RWPE1 (cell line): ENCODE data around the gene GAD1.

Experiments
- CTCF ChIA-PET: fragments of 350-600 bp; sonication (Branson Sonifier 250); formaldehyde crosslinking; extraction: SDS; loops from one replicate; lab custom pipeline; 2021; lab: Yijun Ruan, JAX
- POLR2A ChIA-PET: fragments of 400-600 bp; formaldehyde crosslinking; extraction: SDS; loops from one replicate; lab custom pipeline; 2020; ENCODE audit warnings: antibody characterized with exemption; ENCODE audit not compliant: low non-redundant PET; lab: Yijun Ruan, JAX
- DNase-seq: peaks from one replicate; pipeline ENCODE4 v3.0.0; 2012; ENCODE audit warnings: low spot score
- H3K27ac ChIP-seq: fragments of 450-650 bp; 2 replicates; pipeline ENCODE4 v1.5.1; 2017
- TF ChIP-seq, protein P1 (sequence below): fragments of 450-650 bp; conservative IDR thresholded peaks from 2 replicates; pipeline ENCODE4 v1.5.1; 2017; ENCODE audit warnings: low read depth, mild to moderate bottlenecking

Gene GAD1

DNA sequence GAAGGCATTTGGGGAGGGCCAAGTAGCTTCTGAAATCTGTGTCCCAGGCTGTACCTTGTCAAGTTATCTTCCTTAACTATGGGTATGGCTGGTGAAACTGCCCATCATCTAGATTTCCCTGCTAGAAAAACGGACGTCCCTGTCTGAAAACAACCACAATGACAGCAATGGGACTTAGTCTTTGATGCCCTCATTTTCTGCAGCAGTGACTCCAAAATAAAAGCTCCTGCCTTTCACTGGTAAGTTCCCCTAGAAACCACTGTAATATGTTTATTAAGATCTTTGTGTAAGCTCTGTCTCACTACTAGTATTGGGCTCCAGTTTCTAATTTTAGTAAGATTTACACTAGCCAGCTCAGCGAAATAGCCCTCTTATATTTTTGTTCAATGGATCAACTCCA, 65.2 kb downstream of the GAD1 start:
- ChIA-PET CTCF (interaction anchor here (0.6 to 1.7 kb wide), 4 partner anchors 9 to 1822 kb away, joined by 3 to 7 read pairs (median 3); partner anchors contain the start of gene GAD1), POLR2A (no interaction called here)
- H3K27ac ChIP-seq: no peak overlapping the region
- no peak for DNase-seq
- TF ChIP-seq, protein P1, sequence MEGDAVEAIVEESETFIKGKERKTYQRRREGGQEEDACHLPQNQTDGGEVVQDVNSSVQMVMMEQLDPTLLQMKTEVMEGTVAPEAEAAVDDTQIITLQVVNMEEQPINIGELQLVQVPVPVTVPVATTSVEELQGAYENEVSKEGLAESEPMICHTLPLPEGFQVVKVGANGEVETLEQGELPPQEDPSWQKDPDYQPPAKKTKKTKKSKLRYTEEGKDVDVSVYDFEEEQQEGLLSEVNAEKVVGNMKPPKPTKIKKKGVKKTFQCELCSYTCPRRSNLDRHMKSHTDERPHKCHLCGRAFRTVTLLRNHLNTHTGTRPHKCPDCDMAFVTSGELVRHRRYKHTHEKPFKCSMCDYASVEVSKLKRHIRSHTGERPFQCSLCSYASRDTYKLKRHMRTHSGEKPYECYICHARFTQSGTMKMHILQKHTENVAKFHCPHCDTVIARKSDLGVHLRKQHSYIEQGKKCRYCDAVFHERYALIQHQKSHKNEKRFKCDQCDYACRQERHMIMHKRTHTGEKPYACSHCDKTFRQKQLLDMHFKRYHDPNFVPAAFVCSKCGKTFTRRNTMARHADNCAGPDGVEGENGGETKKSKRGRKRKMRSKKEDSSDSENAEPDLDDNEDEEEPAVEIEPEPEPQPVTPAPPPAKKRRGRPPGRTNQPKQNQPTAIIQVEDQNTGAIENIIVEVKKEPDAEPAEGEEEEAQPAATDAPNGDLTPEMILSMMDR: no peak

DNA sequence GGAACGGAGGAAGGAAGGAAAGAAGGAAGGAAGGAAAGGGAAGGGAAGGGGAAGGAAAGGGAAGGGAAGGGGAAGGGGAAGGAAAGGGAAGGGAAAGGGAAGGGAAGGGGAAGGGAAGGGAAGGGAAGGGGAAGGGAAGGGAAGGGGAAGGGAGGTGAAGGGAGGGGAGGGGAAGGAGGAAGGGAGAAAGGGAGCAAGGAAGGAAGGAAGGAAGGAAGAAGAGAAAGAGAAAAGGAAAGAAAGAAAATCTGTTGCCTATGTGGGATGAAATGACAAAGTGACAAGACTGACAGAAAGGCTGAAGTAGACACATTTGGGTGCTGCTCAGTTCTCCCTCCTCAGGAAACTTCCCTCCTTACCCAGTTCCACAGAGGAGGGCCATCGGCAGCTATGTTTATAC, 66.1 kb downstream of the GAD1 start:
- TF ChIP-seq, protein P1: no peak
- POLR2A ChIA-PET: no interaction called here
- no peak overlapping the region for H3K27ac ChIP-seq
- CTCF ChIA-PET: no interaction called here
- no peak for DNase-seq

DNA sequence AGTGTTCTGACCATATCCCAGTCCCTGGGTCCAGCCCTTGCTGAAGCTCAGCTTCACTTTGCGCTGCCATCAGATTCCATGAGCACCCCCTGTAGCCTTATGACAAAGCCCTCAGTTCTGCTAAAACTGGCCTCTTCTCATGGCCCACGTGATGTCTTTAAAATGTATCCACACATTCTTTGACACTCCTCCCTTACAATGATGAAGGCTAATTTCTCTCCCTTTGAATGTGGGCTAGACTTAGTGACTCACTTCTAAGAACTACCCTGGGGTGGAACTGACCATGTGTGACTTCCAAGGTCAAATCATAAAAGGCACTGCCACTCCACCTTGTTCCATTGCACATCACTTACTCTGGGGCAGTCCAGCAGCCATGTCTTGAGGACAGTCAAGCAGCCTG, 67.0 kb downstream of the GAD1 start:
- ChIA-PET CTCF (no interaction called here), POLR2A (no interaction called here)
- TF ChIP-seq, protein P1: no peak
- no peak for DNase-seq
- no peak overlapping the region for H3K27ac ChIP-seq

DNA sequence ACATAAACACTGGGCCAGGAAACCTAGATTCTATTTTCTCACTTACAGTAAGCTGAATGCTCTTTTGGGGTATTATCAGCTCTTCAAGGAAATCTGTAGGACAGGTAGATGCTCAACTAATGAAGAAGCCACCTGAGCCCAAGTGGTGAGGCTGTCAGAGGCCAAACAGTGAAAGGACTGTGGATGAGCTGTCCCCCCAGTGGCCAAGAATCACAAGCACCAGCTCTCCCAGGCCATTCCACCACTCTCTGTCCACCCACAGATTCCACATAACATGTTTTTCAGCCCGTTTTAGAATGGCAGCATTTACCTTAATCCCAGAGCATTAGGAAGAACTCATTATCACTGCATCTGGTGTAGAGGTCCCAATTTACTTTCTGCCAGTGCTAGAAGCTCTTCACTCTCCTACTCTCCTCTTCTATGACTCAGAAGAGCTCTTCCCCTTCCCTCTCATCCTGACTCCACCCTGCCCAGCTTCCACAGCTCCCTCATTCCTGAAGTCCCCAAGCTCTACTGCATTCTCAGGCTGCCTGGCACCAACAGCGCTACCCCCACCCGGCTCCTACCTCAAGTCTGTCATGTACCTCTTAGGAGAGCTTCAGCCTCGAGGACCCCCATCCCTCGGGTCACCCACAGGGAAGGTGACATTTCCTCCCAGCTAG, 68.6 kb downstream of the GAD1 start:
- no peak for DNase-seq
- ChIA-PET CTCF (interaction anchor here (0.7 to 1.6 kb wide), 2 partner anchors 12 to 43 kb away, joined by 3 to 4 read pairs; partner anchors contain the start of gene GORASP2), POLR2A (no interaction called here)
- TF ChIP-seq, protein P1: no peak
- H3K27ac ChIP-seq: no peak overlapping the region

DNA sequence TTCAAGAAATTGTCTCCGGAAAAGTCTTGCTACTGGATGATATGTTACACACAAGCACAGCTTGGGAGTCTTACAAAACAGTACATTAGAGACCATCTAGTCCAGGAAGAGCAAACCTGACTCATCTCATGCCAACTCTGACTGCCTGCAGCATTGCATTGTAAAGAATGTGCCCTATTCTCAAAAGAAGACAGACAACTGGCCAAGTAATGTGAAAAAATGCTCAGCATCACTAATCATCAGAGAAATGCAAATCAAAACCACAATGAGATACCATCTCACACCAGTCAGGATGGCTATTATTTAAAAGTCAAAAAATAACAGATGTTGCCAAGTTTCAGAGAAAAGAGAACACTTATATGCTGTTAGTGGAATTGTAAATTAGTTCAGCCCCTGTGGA, 69.7 kb downstream of the GAD1 start:
- CTCF ChIA-PET: interaction anchor here (0.6 to 1.6 kb wide), 4 partner anchors 13 to 1034 kb away, joined by 3 to 5 read pairs (median 4); no protein-coding TSS in a partner anchor
- peak; percentile 51 for DNase-seq
- TF ChIP-seq, protein P1: no peak

DNA sequence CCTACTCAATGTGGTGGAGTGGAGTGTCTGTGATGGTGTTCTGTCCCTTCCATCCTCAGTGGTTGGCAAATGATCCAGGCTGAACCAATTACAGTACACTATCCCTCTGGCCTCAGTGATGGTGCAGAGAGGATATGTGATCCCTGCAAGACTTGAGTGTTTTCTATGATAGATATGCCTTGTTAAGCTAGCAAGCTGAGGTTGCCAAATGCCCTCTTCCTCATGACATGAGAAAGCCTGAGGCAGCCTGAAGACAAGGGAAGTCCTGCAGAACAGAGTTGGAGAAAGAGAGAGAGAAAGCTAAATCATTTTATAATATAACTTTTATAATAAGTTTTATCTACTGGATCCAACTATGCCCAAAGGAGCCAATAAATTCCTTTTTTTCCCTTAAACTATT, 70.8 kb downstream of the GAD1 start:
- TF ChIP-seq, protein P1: no peak
- CTCF ChIA-PET: interaction anchor here (0.7 kb wide), 1 partner anchor 40 kb away, joined by 3 read pairs; no protein-coding TSS in a partner anchor
- no peak overlapping the region for H3K27ac ChIP-seq
- DNase-seq: no peak
- POLR2A ChIA-PET: no interaction called here

More for the DNA sequence above, 69.7 kb downstream of the GAD1 start:
- POLR2A ChIA-PET: no interaction called here
- no peak overlapping the region for H3K27ac ChIP-seq
